PC-9 (cell line): ENCODE data around the gene TOPAZ1. TPM values are rescaled to one million over a fixed set of nuclear protein-coding genes. Genes with fewer than 3 reads are reported as not detected.

Experiments
- BruUV-seq: library from RNA; stranded (reverse); fragments of 400-500 nt; replicated peaks from 2 replicates; lab custom pipeline; 2021; lab: Mats Ljungman, UMichigan
- CTCF ChIA-PET: fragments of 300-600 bp; sonication (Branson Sonifier 250); formaldehyde crosslinking; loops from one replicate; lab custom pipeline; 2022; ENCODE audit warnings: antibody characterized with exemption; lab: Charles Lee
- POLR2A ChIA-PET: fragments of 300-600 bp; sonication (Branson Sonifier 250); formaldehyde crosslinking; loops from one replicate; lab custom pipeline; 2022; ENCODE audit warnings: antibody characterized with exemption; ENCODE audit not compliant: unreplicated experiment; lab: Charles Lee
- DNase-seq, 2 experiments: peaks; one replicate each; pipeline versions ENCODE4 v3.0.0 to v3.0.0-alpha.2; 2015 to 2022; ENCODE audit warnings: mixed read lengths in 1 of 2
- H2AFZ ChIP-seq: fragments of 200-600 bp; sonication (generic); 2 replicates; pipeline ENCODE4 v1.8.1; 2017; ENCODE audit warnings: antibody characterized with exemption
- H3F3A ChIP-seq: fragments of 200-600 bp; sonication (generic); 2 replicates; pipeline ENCODE4 v1.8.1; 2017; ENCODE audit warnings: antibody characterized with exemption, mild to moderate bottlenecking, low read depth; ENCODE audit not compliant: insufficient read depth
- H3K27ac ChIP-seq: fragments of 200-600 bp; sonication (generic); 2 replicates; pipeline ENCODE4 v1.6.1; 2016; ENCODE audit warnings: mixed run types
- H3K27me3 ChIP-seq: fragments of 200-600 bp; sonication (generic); 2 replicates; pipeline ENCODE4 v1.6.1; 2016; ENCODE audit warnings: low read depth, mixed run types; ENCODE audit not compliant: insufficient read depth
- H3K36me3 ChIP-seq: fragments of 200-600 bp; sonication (generic); 2 replicates; pipeline ENCODE4 v1.6.1; 2016; ENCODE audit warnings: low read depth, mixed run types
- H3K4me1 ChIP-seq: fragments of 200-600 bp; sonication (generic); replicated peaks from 2 replicates; pipeline ENCODE4 v1.6.1; 2016; ENCODE audit warnings: mixed run types; ENCODE audit not compliant: insufficient read depth
- H3K4me2 ChIP-seq: fragments of 200-600 bp; sonication (generic); 2 replicates; pipeline ENCODE4 v1.6.1; 2017; ENCODE audit warnings: mixed run types
- H3K4me3 ChIP-seq: fragments of 200-600 bp; sonication (generic); 2 replicates; pipeline ENCODE4 v1.6.1; 2016; ENCODE audit warnings: mixed run types
- H3K79me2 ChIP-seq: fragments of 200-600 bp; sonication (generic); 2 replicates; pipeline ENCODE4 v1.6.1; 2017; ENCODE audit warnings: low read depth, mixed run types
- H3K9me2 ChIP-seq: fragments of 200-600 bp; sonication (generic); 2 replicates; pipeline ENCODE4 v1.8.1; 2017; ENCODE audit warnings: mild to moderate bottlenecking; ENCODE audit not compliant: insufficient read depth
- H3K9me3 ChIP-seq: fragments of 200-600 bp; sonication (generic); 2 replicates; pipeline ENCODE4 v1.8.1; 2016; ENCODE audit warnings: low read depth; ENCODE audit not compliant: insufficient read depth
- H4K20me1 ChIP-seq: fragments of 200-600 bp; sonication (generic); 2 replicates; pipeline ENCODE4 v1.8.1; 2017; ENCODE audit not compliant: insufficient read depth
- CTCF ChIP-seq: fragments of 200-600 bp; sonication (generic); conservative IDR thresholded peaks from 2 replicates; pipeline ENCODE4 v1.6.1; 2017; ENCODE audit warnings: mixed run types, antibody characterized with exemption, mild to moderate bottlenecking, moderate library complexity
- EZH2 ChIP-seq: fragments of 200-600 bp; sonication (generic); IDR thresholded peaks from 2 replicates; pipeline ENCODE4 v1.8.0; 2017; ENCODE audit warnings: antibody characterized with exemption, low read depth
- intact Hi-C: fragments of 100-400 bp; cut with micrococcal nuclease; formaldehyde crosslinking; loops from one replicate; pipeline ENCODE4 v1.10.0; 2022; ENCODE audit not compliant: unreplicated experiment
- total RNA-seq: library from RNA; stranded (reverse); gene quantifications from 2 replicates; pipeline ENCODE4 v1.2.3, GENCODE V29; 2021

Gene TOPAZ1
- total RNA-seq, 1 experiment from 2014 or later = not detected

GRCh38 chr3:44206862-44207652 lies 34.6 kb upstream of the TOPAZ1 start:
- CTCF ChIA-PET = no interaction called here
- no peaks in the 10 kb centered on the region for H3K36me3 ChIP-seq
- H3K9me2 ChIP-seq = no peaks in the 10 kb centered on the region
- POLR2A ChIA-PET = interaction anchor here (0.5 kb wide), 1 partner anchor 575 kb away, joined by 5 read pairs; no protein-coding TSS in a partner anchor
- no peaks in the 10 kb centered on the region for H3K27me3 ChIP-seq
- TF ChIP-seq EZH2 = no peak
- TF ChIP-seq CTCF = no peak
- H2AFZ ChIP-seq = no peak overlapping the region
- no TSS peak for BruUV-seq
- DNase-seq = no peak
- no peak overlapping the region for H3K4me2 ChIP-seq
- intact Hi-C loops = no loop called here
- H3K79me2 ChIP-seq = no peaks in the 10 kb centered on the region
- no peak overlapping the region for H3K4me3 ChIP-seq
- H3F3A ChIP-seq = no peaks in the 10 kb centered on the region
- H4K20me1 ChIP-seq = no peaks in the 10 kb centered on the region
- no peaks in the 10 kb centered on the region for H3K4me1 ChIP-seq
- H3K27ac ChIP-seq = no peak overlapping the region
- H3K9me3 ChIP-seq = no peaks in the 10 kb centered on the region

- Histone ChIP-seq H3K79me2 (no peaks in the 10 kb centered on the region), H3K9me2 (no peaks in the 10 kb centered on the region), H3F3A (no peaks in the 10 kb centered on the region), H4K20me1 (no peaks in the 10 kb centered on the region), H3K4me2 (no peak overlapping the region), H3K4me3 (no peak overlapping the region), H3K4me1 (no peaks in the 10 kb centered on the region), H2AFZ (no peak overlapping the region), H3K36me3 (no peaks in the 10 kb centered on the region), H3K27ac (no peak overlapping the region), H3K9me3 (no peaks in the 10 kb centered on the region), H3K27me3 (no peaks in the 10 kb centered on the region)
- no TSS peak for BruUV-seq
- intact Hi-C loops = no loop called here
- no peak for DNase-seq
- POLR2A ChIA-PET = no interaction called here
- TF ChIP-seq EZH2 (no peak), CTCF (no peak)
- CTCF ChIA-PET = no interaction called here
Observed at GRCh38 chr3:44208086-44208485, 33.6 kb upstream of the TOPAZ1 start.

- Histone ChIP-seq H3K27me3 (no peaks in the 10 kb centered on the region), H3K9me2 (no peaks in the 10 kb centered on the region), H3F3A (no peaks in the 10 kb centered on the region), H3K27ac (no peak overlapping the region), H3K36me3 (no peaks in the 10 kb centered on the region), H3K4me2 (no peak overlapping the region), H2AFZ (no peak overlapping the region), H3K9me3 (no peaks in the 10 kb centered on the region), H3K79me2 (no peaks in the 10 kb centered on the region), H3K4me1 (no peaks in the 10 kb centered on the region), H3K4me3 (no peak overlapping the region), H4K20me1 (no peaks in the 10 kb centered on the region)
- ChIA-PET CTCF (no interaction called here), POLR2A (no interaction called here)
- intact Hi-C loops = no loop called here
- BruUV-seq = no TSS peak
- DNase-seq = no peak
- TF ChIP-seq CTCF = no peak
Observed at GRCh38 chr3:44208568-44208967, 33.1 kb upstream of the TOPAZ1 start.
